Panc1 (cell line): ENCODE results near the gene ANKRD22.

Experiments used
- CTCF ChIP-seq: fragments of 450-650 bp; IDR thresholded peaks from 2 replicates; pipeline ENCODE4 v1.5.1; 2017; ENCODE audit warnings: mild to moderate bottlenecking
- SIN3A ChIP-seq: IDR thresholded peaks from 2 replicates; pipeline ENCODE4 v1.6.1; 2012; ENCODE audit warnings: low read depth, mild to moderate bottlenecking, low read length, moderate library complexity, borderline replicate concordance; ENCODE audit not compliant: insufficient read depth

- TF ChIP-seq CTCF (no peak), SIN3A (no peak)
Observed at GRCh38 chr10:88828310-88828709, 23.3 kb downstream of the ANKRD22 start.
